GM12801 (cell line): ENCODE data around the gene ACOX3.

Source experiments
- TF ChIP-seq, protein P1 (sequence below): IDR thresholded peaks from one replicate; pipeline ENCODE4 v1.5.1; 2011; ENCODE audit warnings: control low read depth; ENCODE audit not compliant: insufficient read length; ENCODE audit errors: extremely low read depth

Gene ACOX3

DNA sequence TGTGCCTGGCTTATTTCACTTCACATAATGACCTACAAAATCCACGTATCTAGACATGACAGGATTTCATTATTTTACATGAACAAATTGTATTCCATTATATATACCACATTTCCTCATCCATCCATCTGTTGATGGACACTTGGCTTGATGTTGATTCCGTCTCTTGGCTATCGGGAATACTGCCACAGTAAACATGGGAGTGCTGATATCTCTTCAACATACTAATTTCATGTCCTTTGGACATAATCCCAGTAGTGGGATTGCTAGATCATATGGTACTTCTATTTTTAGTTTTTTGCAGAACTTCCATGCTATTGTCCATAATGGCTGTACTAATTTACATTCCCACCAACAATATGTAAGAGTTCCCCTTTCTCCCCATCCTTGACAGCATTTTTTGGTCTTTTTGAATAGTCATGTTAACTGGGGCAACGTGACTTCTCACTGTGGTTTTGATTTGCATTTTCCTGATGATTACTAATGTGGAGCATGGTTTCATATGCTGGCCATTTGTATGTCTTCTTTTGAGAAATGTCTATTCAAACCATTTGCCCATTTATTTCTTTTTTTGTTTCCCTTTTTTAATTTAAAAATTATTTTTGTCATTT, 102.1 kb downstream of the ACOX3 start:
- TF ChIP-seq, protein P1, sequence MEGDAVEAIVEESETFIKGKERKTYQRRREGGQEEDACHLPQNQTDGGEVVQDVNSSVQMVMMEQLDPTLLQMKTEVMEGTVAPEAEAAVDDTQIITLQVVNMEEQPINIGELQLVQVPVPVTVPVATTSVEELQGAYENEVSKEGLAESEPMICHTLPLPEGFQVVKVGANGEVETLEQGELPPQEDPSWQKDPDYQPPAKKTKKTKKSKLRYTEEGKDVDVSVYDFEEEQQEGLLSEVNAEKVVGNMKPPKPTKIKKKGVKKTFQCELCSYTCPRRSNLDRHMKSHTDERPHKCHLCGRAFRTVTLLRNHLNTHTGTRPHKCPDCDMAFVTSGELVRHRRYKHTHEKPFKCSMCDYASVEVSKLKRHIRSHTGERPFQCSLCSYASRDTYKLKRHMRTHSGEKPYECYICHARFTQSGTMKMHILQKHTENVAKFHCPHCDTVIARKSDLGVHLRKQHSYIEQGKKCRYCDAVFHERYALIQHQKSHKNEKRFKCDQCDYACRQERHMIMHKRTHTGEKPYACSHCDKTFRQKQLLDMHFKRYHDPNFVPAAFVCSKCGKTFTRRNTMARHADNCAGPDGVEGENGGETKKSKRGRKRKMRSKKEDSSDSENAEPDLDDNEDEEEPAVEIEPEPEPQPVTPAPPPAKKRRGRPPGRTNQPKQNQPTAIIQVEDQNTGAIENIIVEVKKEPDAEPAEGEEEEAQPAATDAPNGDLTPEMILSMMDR = no peak

DNA sequence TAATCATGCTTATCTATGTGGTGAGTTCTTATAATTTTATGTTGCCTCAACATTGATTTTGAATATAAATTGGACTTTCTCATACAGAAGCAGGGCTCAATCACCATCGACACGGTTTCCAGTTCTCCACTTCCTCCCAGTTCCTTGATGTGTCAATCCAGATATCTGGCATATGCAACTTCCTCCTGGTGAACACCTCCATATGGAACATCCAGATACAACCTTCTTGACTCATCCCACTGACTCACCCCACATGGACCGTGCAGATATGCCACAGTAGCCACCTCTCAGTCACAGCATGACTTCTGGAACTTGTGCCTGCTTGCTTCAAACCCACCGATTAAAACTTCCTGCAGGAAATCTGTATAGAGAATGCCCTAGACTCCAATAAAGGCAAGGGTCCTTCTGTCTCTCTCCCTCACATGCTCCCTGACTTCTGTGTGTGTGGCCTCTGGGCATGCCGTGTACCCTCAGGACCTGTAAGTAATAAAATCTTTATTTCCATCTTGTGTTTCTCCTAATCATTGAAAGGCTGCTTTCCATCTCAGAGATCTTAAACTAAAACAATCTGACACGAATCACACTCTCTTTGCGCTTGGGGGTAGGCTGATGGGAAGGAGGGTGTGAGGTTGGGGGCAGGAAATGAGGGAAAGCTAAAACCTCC, 104.0 kb downstream of the ACOX3 start:
- TF ChIP-seq, protein P1 = no peak

DNA sequence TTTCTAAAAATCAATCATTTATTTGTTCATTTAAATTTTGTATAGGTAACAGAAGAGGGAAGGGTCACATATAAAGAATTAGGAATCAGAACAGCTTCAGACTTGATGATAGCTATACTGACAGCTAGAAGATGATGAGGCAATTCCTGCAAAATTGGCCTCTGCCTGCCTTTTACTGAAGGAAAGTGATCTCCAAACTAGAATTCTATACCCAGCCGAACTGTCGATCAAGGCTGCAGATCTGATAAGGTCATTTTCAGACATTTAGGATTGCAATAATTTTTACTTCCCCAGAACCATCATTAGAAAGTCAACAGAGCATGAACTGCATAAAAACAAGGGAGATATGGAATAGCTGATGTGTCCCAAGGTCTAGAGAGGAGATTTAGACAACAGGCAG, 104.7 kb downstream of the ACOX3 start:
- TF ChIP-seq, protein P1 = no peak

DNA sequence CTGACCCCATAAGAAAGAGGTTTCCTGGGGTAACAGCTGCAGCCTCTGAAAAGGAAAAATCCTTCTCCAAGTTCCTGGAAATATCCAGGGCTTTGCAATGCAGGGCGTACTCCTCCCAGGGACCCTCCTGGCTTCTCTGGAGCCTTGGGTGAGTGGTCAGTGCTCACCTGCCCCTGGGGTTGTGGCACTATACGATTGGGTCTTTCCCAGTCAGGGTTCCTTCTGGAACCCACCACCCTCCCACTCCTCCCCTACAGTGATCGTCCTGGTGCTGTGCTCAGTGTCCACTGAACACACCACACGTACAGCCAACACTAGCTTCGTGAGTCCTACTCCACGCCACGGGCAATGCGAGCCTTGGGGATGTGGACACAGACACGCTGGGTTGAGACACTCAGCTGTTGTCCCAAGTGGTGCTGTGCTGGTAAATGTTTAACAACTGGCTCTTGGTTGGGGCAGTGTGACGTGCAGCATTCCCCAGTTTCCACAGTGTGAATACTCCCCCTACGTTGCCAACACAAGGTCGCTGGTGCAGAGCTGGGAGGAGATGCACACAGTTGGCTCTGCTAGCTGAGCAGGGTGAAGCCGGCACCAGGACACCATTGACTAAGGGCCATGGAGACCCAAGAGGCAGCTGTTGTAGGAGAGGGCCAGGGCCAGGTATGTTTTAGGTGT, 105.6 kb downstream of the ACOX3 start:
- TF ChIP-seq, protein P1 = no peak

DNA sequence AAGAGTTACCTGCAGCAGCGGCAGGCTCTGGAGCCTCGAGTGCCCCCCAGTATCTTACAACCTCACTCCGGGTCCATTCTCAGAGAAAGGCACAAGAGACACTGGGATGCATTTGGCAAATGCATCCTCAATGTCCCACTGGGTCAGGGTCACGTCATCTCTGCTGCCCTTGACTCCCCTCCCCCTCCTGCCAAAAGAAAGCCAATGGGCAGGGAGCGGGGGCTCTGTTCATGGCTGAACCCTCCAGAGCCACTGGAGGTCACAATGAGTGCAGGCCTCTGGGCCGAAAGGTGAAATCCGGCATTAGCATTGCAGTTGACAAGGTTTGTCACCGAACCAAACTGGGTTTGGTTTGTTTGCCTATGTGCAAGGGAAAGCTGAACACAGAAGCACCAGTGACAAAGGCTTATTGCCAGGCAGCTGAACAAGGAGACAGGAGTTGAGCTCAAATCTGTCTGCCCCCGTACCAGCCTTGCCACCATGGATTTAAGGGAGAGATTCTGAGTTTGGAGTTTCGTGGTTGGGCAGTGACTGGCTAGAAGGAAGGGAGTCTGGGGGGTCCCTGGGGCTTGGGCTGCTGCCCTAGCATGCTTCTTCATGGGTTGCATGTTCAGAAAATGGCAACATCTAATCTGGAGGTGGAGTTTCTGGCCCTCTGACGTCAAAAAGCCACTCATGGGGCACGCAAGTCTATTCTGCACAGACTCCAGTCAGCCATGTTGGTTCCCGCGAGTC, 106.6 kb downstream of the ACOX3 start:
- TF ChIP-seq, protein P1 = no peak

DNA sequence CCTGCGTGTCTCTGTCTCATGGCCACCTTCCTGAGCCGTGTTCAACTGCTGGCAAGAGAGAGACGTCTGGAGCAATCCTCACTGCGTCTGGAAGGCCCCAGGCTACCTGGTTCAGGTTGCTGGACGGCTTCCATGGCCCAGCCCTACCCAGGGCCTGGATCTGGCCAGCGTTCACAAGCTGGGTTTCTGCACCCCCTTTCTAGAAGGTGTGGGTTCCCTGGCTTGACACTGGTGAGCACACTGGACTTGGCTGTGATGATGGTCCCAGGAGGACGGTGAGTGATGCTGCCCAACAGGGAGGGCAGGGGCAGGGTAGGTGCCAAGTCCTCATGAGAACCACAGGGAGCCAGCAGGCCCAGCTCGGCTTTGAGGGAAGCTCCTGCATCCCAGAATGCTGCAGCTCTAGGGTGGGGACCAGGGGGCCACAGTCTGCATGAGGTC, 107.6 kb downstream of the ACOX3 start:
- TF ChIP-seq, protein P1 = no peak

DNA sequence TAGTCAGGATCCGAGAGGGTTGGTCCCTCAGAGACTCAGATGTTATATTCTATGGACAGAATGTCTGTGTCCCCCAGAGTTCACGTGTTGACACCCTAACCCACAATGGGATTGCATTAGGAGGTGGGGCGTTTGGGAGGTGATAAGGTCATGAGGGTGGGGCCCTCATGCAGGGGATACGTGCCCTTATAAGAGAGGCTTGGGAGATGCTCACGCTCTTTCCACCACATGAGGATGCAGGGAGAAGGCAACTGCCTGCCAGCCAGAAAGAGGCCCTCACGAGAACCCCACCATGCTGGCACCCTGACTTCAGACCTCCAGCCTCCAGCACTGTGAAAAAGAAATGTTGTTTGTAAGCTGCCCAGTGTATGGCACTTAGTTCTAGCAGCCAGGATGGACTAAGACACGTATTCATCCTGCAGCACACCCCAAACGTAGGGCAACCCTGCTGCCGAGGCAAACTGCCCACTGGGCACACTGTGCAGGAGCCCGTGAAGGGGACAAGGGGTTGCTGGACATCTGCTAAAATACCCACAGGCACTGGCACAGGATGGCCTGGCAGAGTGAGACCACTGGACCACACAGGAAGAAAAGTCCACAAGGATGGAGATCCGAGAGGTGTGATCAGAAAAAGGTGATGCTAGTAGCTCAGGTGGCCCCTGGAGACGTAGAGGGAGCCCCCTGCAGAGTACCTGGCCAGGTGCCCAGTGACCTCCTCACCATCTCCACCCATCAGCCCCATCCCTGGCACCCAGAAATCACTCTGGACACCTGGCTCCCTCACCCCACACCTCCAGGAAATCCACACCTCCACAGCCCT, 108.3 kb downstream of the ACOX3 start:
- TF ChIP-seq, protein P1 = no peak
